SK-N-SH (cell line): Measurements from ENCODE around the gene B4GALT1. TPM values are rescaled to one million over a fixed set of nuclear protein-coding genes. Genes with fewer than 3 reads are reported as not detected.

Experiments used
- CTCF ChIA-PET: fragments of 300-600, 350-600 bp; formaldehyde crosslinking; extraction: SDS; loops from one replicate; lab custom pipeline; 2021; lab: Yijun Ruan, JAX
- POLR2A ChIA-PET: fragments of 350-600 bp; sonication (Branson Sonifier 250); formaldehyde crosslinking; extraction: SDS; loops from one replicate; lab custom pipeline; 2020; ENCODE audit warnings: antibody characterized with exemption, inconsistent platforms; lab: Yijun Ruan, JAX
- DNase-seq: peaks from one replicate; pipeline ENCODE4 v3.0.0; 2012
- H2AFZ ChIP-seq: fragments of 200-600 bp; sonication (generic); 2 replicates; pipeline ENCODE4 v1.8.1; 2016; ENCODE audit warnings: antibody characterized with exemption, mild to moderate bottlenecking, low read depth
- H3F3A ChIP-seq: fragments of 200-600 bp; sonication (generic); replicated peaks from 2 replicates; pipeline ENCODE3; 2016; ENCODE audit warnings: antibody characterized with exemption, mild to moderate bottlenecking; ENCODE audit not compliant: insufficient read depth
- H3K27ac ChIP-seq, 2 experiments: fragments of 200-500 bp in 1 of 2; fragments of 200-600 bp in 1 of 2; sonication (Bioruptor generic) in 1 of 2; sonication (generic), shearing (Covaris generic) in 1 of 2; 2 replicates each; pipeline versions ENCODE4 v1.5.1 to v1.6.1; 2014 to 2016; ENCODE audit warnings: low read depth in 2 of 2, inconsistent platforms in 1 of 2, low read length in 1 of 2, mild to moderate bottlenecking in 1 of 2, mixed read lengths in 1 of 2
- H3K27me3 ChIP-seq: fragments of 200-600 bp; sonication (generic), shearing (Covaris generic); 2 replicates; pipeline ENCODE4 v1.6.1; 2016; ENCODE audit warnings: mixed run types; ENCODE audit not compliant: insufficient read depth
- H3K36me3 ChIP-seq, 2 experiments: fragments of 200-500 bp in 1 of 2; fragments of 200-600 bp in 1 of 2; sonication (Bioruptor generic) in 1 of 2; sonication (generic) in 1 of 2; replicated peaks in 1 of 2; 2 replicates each; pipeline versions ENCODE3 to v1.5.1; 2014 to 2016; ENCODE audit warnings: low read length in 1 of 2, mild to moderate bottlenecking in 1 of 2; ENCODE audit not compliant: insufficient read depth in 2 of 2, control insufficient read depth in 1 of 2
- H3K4me1 ChIP-seq, 2 experiments: fragments of 200-500 bp in 1 of 2; fragments of 200-600 bp in 1 of 2; sonication (Bioruptor generic) in 1 of 2; sonication (generic), shearing (Covaris generic) in 1 of 2; 2 replicates each; pipeline versions ENCODE4 v1.5.1 to v1.6.1; 2014 to 2016; ENCODE audit warnings: low read depth in 1 of 2, low read length in 1 of 2, mixed run types in 1 of 2; ENCODE audit not compliant: insufficient read depth in 2 of 2, control insufficient read depth in 1 of 2
- H3K4me2 ChIP-seq: fragments of 200-600 bp; sonication (generic), shearing (Covaris generic); 2 replicates; pipeline ENCODE4 v1.6.1; 2017; ENCODE audit warnings: mixed run types
- H3K4me3 ChIP-seq, 2 experiments: fragments of 200-500 bp in 1 of 2; fragments of 200-600 bp in 1 of 2; sonication (Bioruptor generic) in 1 of 2; sonication (generic), shearing (Covaris generic) in 1 of 2; 2 replicates each; pipeline versions ENCODE4 v1.5.1 to v1.8.1; 2014 to 2016; ENCODE audit warnings: low read depth in 2 of 2, inconsistent platforms in 1 of 2, low read length in 1 of 2, mild to moderate bottlenecking in 1 of 2, mixed read lengths in 1 of 2, moderate library complexity in 1 of 2
- H3K79me2 ChIP-seq: fragments of 200-600 bp; sonication (generic); 2 replicates; pipeline ENCODE4 v1.8.1; 2017; ENCODE audit warnings: mild to moderate bottlenecking; ENCODE audit not compliant: insufficient read depth
- H3K9ac ChIP-seq: fragments of 200-600 bp; sonication (generic); 2 replicates; pipeline ENCODE4 v1.6.1; 2017; ENCODE audit warnings: mixed run types
- H3K9me2 ChIP-seq: fragments of 200-600 bp; sonication (generic); 2 replicates; pipeline ENCODE4 v1.6.1; 2017; ENCODE audit warnings: mixed run types
- H3K9me3 ChIP-seq: fragments of 200-600 bp; sonication (generic); 2 replicates; pipeline ENCODE4 v1.6.1; 2017; ENCODE audit warnings: mixed run types, mild to moderate bottlenecking, moderate library complexity
- H4K20me1 ChIP-seq: fragments of 200-600 bp; sonication (generic); 2 replicates; pipeline ENCODE4 v1.6.1; 2017; ENCODE audit warnings: mild to moderate bottlenecking, mixed run types; ENCODE audit not compliant: insufficient read depth
- CHD2 ChIP-seq: fragments of 150-350 bp; IDR thresholded peaks from 2 replicates; pipeline ENCODE4 v1.6.1; 2018; ENCODE audit warnings: low read length; ENCODE audit not compliant: partially characterized antibody
- CTCF ChIP-seq: fragments of 200-600 bp; sonication (generic); IDR thresholded peaks from 2 replicates; pipeline ENCODE4 v1.6.1; 2017; ENCODE audit warnings: antibody characterized with exemption, mild to moderate bottlenecking, moderate library complexity
- ELF1 ChIP-seq: IDR thresholded peaks from 2 replicates; pipeline ENCODE4 v1.4.0; 2012
- EZH2phosphoT487 ChIP-seq: fragments of 200-600 bp; sonication (generic); IDR thresholded peaks from 2 replicates; pipeline ENCODE4 v1.6.1; 2017; ENCODE audit warnings: low read depth, mixed run types, mild to moderate bottlenecking, antibody characterized with exemption, moderate library complexity, borderline replicate concordance
- FOSL2 ChIP-seq: IDR thresholded peaks from 2 replicates; pipeline ENCODE4 v1.4.0; 2012; ENCODE audit warnings: low read depth, mild to moderate bottlenecking, moderate library complexity, borderline replicate concordance
- FOXJ3 ChIP-seq: sonication (generic); formaldehyde crosslinking; IDR thresholded peaks from 2 replicates; pipeline ENCODE4 v1.5.1; 2020; ENCODE audit warnings: mild to moderate bottlenecking, missing genetic modification reagents
- FOXM1 ChIP-seq: IDR thresholded peaks from 2 replicates; pipeline ENCODE4 v1.4.0; 2012; ENCODE audit warnings: low read depth, mild to moderate bottlenecking
- GATA2 ChIP-seq: sonication (generic); formaldehyde crosslinking; IDR thresholded peaks from 2 replicates; pipeline ENCODE4 v1.5.0; 2020; ENCODE audit warnings: mild to moderate bottlenecking, missing genetic modification reagents
- IRF3 ChIP-seq: fragments of 150-350 bp; IDR thresholded peaks from 2 replicates; pipeline ENCODE4 v1.6.1; 2016; ENCODE audit warnings: mild to moderate bottlenecking, low read depth, low read length
- JUND ChIP-seq: IDR thresholded peaks from 2 replicates; pipeline ENCODE4 v1.4.0; 2012
- MEF2A ChIP-seq: IDR thresholded peaks from 2 replicates; pipeline ENCODE4 v1.4.0; 2012; ENCODE audit warnings: low read depth, borderline replicate concordance
- MXI1 ChIP-seq: IDR thresholded peaks from 2 replicates; pipeline ENCODE4 v1.6.1; 2012; ENCODE audit warnings: mild to moderate bottlenecking, low read depth, low read length, improper control_type of control experiment
- PBX3 ChIP-seq: IDR thresholded peaks from 2 replicates; pipeline ENCODE4; 2012
- POLR2AphosphoS5 ChIP-seq: IDR thresholded peaks from 2 replicates; pipeline ENCODE4 v1.6.1; 2012; ENCODE audit warnings: low read depth, low read length
- RAD21 ChIP-seq: IDR thresholded peaks from 2 replicates; pipeline ENCODE4 v1.6.1; 2012; ENCODE audit warnings: mild to moderate bottlenecking, low read length
- RCOR1 ChIP-seq: fragments of 150-350 bp; IDR thresholded peaks from 2 replicates; pipeline ENCODE4 v1.6.1; 2017; ENCODE audit warnings: antibody characterized with exemption, low read length
- RXRA ChIP-seq: IDR thresholded peaks from 2 replicates; pipeline ENCODE4 v1.4.0; 2012; ENCODE audit warnings: low read depth, mild to moderate bottlenecking, borderline replicate concordance
- SIN3A ChIP-seq: IDR thresholded peaks from 2 replicates; pipeline ENCODE4 v1.6.1; 2012; ENCODE audit warnings: low read depth, mild to moderate bottlenecking, low read length, moderate library complexity, borderline replicate concordance
- SMC3 ChIP-seq: IDR thresholded peaks from 2 replicates; pipeline ENCODE4 v1.6.1; 2012; ENCODE audit warnings: low read depth, low read length, improper control_type of control experiment
- TCF12 ChIP-seq: IDR thresholded peaks from 2 replicates; pipeline ENCODE4 v1.4.0; 2012
- TEAD4 ChIP-seq: IDR thresholded peaks from 2 replicates; pipeline ENCODE4 v1.4.0; 2012; ENCODE audit warnings: mild to moderate bottlenecking, borderline replicate concordance; ENCODE audit not compliant: insufficient read depth
- USF1 ChIP-seq: IDR thresholded peaks from 2 replicates; pipeline ENCODE4 v1.4.0; 2012; ENCODE audit warnings: low read depth, borderline replicate concordance
- ZBTB33 ChIP-seq: IDR thresholded peaks from 2 replicates; pipeline ENCODE4 v1.4.0; 2012; ENCODE audit warnings: low read depth, borderline replicate concordance
- WGBS: methylation state at CpG from one replicate; pipeline ENCODE4 v1.1.6; 2017; ENCODE audit warnings: low lambda C conversion rate; 5-methylcytosine and 5-hydroxymethylcytosine counted together
- polyA plus RNA-seq, 3 experiments: library from polyadenylated mRNA; depleted of rRNA; stranded (reverse); fragments of >200 nt; gene quantifications; 2 replicates each; pipeline ENCODE4 v1.2.3, GENCODE V29; 2012

The B4GALT1 gene
- polyA plus RNA-seq, 1 of the 3 experiments (the other 2 are of a cell fraction): 36.2 TPM

GRCh38 chr9:33076046-33077004, 90.8 kb downstream of the B4GALT1 start, which contains the start of gene SMU1:
Gene SMU1 (minus strand): TSS chr9:33076674. CDS start chr9:33076608, 66 bp downstream.
- CTCF ChIA-PET: interaction anchor here (0.8 to 3.1 kb wide), 7 partner anchors 32 to 164 kb away, joined by 3 to 16 read pairs (median 4); partner anchors contain the start of gene SPINK4
- no peaks in the 10 kb centered on the region for H4K20me1 ChIP-seq
- peak; percentile 96 for DNase-seq
- peak within 1 kb of the TSS; percentile 89 for H3K4me2 ChIP-seq
- peak within 1 kb of the TSS; percentile 79 to 80 for H3K4me3 ChIP-seq
- H3K9ac ChIP-seq: peak within 1 kb of the TSS; percentile 88
- H3K4me1 ChIP-seq: peaks cover 5 to 6% of the 10 kb centered on the region in 2 experiments; a peak in 3 of 4 replicates
- H3F3A ChIP-seq: peaks cover 20% of the 10 kb centered on the region
- H2AFZ ChIP-seq: peak within 1 kb of the TSS; percentile 81
- peak within 1 kb of the TSS; percentile 81 to 84 for H3K27ac ChIP-seq
- WGBS: under 1% methylated on average over 25 of the region's 53 CpGs
- no peaks in the 10 kb centered on the region for H3K9me3 ChIP-seq
- H3K36me3 ChIP-seq: peaks cover 16 to 25% of the 10 kb centered on the region in 2 experiments
- POLR2A ChIA-PET: interaction anchor here (0.7 to 2.5 kb wide), 6 partner anchors 9 to 164 kb away, joined by 3 to 15 read pairs (median 4); partner anchors contain the start of genes B4GALT1 and DNAJA1
- peaks cover 57% of the 10 kb centered on the region for H3K79me2 ChIP-seq
- H3K27me3 ChIP-seq: no peaks in the 10 kb centered on the region
- no peaks in the 10 kb centered on the region for H3K9me2 ChIP-seq
- no peak for TF ChIP-seq TCF12
- no peak for TF ChIP-seq JUND
- TF ChIP-seq ELF1: peak; percentile 34; the same call in 1 of the 2 replicates
- no peak for TF ChIP-seq RCOR1
- TF ChIP-seq FOXM1: no peak
- TF ChIP-seq IRF3: no peak
- TF ChIP-seq MEF2A: no peak
- no peak for TF ChIP-seq FOSL2
- TF ChIP-seq RXRA: no peak
- no peak for TF ChIP-seq EZH2phosphoT487
- TF ChIP-seq CTCF: no peak
- TF ChIP-seq TEAD4: no peak
- TF ChIP-seq RAD21: no peak
- TF ChIP-seq POLR2AphosphoS5: peak; percentile 88
- TF ChIP-seq FOXJ3 (CRISPR knock-in tag): no peak
- peak; percentile 35; the same call in 1 of the 2 replicates for TF ChIP-seq PBX3
- no peak for TF ChIP-seq GATA2 (CRISPR knock-in tag)
- no peak for TF ChIP-seq USF1
- 0 out of 2 replicates have a peak, but pooled peaks have one; percentile 43 for TF ChIP-seq ZBTB33
- TF ChIP-seq CHD2: peak; percentile 56
- TF ChIP-seq SMC3: no peak
- peak; percentile 68; the same call in 1 of the 2 replicates for TF ChIP-seq MXI1
- 0 out of 2 replicates have a peak, but pooled peaks have one; percentile 19 for TF ChIP-seq SIN3A
